GM18526 (cell line): ENCODE measurements around the gene KMT2E.

Source experiments
- POLR2A ChIP-seq: IDR thresholded peaks from 3 replicates; pipeline ENCODE4 v1.6.1; 2011; ENCODE audit not compliant: insufficient read length; ENCODE audit errors: extremely low read depth

Gene KMT2E

DNA sequence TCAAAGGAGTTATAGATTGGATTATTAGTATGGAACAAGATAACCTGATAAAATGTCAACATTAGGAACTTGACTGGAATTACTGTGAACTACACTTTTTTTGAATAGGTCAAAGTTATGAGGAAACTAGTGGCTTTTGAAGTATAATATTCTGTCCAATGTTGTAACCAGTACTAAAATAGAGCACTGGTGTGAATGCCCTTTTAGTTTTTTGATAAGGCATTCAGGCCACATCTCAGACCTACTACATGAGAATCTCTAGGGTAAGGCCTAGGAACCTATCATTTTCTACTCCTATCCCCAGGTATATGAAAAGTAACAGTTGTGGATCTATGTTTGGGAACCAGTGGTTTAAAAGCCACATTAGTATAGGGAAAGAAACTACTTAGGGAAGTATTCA, 16.4 kb downstream of the KMT2E start:
- no peak for TF ChIP-seq POLR2A

DNA sequence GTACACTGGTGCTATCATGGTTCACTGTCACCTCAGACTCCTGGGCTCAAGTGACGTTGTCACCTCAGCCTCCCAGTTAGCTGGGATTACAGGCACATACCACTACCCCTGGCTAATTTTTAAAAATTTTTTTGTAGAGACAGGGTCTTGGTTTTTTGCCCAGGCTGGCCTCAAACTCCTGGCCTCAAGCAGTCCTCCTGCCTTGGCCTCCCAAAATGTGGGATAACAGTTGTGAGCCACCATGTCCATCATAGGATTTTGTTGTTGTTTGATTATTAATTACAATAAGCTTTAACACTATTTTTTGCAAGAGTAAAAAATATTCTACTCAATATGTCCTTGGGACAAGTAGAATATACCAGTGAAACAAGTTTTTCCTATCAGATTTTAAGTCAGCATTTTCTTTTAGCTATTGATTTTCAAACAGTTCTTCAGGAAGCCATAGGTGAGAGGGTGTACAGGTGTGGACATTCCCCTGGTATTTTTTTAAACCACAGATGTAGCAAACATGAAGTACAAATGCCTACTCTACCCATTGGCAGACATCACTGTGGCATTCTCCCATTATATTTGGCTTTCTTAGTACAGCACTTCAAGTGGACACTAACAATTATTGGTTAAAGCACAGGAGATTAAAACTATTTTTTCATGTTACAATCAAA, 18.7 kb downstream of the KMT2E start:
- no peak for TF ChIP-seq POLR2A

DNA sequence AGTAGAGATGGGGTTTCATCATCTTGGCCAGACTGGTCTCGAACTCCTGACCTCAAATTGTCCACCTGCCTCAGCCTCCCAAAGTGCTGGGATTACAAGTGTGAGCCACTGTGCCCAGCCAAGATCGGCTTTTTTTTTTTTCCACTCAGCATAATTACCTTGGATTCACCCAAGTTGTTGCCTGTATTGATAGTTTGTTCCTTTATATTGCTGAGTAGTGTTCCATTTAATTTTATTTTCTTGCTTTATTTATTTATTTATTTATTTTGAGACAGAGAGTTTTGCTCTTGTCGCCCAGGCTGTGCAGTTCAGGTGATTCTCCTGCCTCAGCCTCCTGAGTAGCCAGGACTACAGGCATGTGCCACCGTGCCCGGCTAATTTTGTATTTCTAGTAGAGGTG, 21.3 kb downstream of the KMT2E start:
- TF ChIP-seq POLR2A = no peak

DNA sequence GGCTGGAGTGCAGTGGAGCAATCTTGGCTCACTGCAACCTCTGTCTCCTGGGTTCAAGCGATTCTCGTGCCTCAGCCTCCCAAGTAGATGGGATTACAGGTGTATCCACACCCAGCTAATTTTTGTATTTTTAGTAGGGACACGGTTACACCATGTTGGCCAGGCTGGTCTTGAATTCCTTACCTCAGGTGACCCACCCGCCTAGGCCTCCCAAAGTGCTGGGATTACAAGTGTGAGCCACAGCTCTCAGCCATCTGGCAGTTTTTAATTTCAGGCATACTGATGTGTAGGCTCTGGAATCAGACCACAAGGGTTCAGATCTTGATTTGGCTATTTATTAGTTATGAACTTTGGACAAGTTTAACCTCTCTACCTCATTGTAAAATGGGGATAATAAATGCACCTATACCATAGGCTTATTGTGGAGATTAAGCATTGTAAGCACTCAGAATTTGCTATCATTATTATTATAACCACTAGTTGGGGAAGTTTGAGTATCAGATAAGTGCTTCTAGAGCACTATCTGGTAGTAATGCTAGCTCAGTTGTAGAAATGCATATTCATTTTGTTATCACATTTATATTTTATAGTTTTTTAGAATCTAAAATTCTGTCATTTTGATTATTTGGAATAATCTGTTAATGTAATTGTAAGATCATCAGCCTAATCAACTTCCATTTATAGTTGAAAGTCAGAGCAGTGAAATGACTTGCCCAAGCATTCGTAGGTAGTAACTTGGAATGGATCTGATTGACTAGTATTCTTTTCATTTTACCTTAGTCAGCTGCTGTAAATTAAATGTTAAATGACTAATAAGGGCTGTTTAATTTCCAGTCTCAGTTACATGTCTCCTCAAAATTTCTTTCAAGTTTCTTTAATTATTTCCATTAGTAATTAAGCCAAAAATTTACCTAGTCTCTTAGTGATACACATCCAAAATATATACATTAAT, 22.5 kb downstream of the KMT2E start:
- TF ChIP-seq POLR2A = no peak

DNA sequence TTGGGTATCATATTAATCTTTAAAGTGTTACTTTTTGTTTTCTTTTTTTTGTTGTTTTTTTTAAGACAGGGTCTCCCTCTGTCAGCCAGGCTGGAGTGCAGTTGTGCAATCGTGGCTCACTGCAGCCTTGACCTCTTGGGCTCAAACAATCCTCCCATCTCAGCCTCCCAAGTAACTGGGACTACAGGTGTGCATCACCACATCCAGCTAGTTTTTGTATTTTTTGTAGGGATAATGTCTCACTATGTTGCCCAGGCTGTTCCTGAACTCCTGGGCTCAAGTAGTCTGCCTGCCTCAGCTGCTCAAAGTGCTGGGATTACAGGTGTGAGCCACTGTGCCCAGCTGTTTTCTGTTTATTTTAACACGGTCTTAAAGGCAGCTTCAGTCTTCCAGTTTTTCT, 23.3 kb downstream of the KMT2E start:
- no peak for TF ChIP-seq POLR2A

DNA sequence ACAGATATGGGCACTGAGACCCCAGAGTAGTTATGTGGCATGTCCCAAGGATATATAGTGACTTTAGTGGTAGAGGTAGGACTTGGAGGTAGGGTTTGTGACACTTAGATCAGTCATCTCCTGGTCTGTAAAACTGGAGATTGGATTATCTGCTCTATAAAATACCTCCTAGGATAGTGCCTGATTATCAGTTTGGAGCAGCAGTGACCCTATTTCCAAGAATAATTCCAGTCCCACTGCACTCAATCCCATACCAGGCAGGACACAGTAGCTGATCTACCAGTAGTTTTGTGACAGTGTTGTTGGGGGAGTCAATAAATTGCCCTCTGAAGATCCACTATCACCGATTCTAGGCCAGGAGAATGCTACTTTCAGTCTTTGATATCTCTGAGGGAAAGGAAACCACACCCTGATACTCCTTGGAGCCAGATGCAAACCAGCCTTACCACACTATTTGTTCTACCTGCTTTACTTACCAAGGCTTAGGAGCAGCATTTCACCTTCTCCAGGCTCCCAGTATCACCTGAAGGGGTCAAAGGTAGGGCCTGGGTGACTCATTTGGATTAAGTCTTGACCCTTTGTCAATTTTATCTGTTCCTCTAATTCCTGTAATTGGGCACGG, 30.6 kb downstream of the KMT2E start:
- TF ChIP-seq POLR2A = no peak

DNA sequence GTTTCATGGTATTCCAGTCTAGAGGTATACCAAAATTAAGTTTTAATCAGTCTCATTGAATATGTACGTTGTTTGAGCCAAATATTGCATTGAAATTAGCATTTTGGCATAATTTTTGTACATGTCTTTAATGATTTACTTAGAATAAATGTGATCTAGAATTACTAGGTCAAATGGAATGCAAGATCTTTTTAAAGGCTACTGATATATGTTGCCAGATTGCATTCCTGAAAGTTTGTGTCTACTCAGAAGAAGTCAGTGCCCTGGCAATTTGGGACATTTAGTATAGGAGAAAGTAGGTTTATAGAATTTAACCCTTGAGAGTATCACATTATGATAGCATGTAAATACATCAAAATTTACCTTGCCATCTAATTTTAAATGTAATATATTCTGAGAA, 32.4 kb downstream of the KMT2E start:
- TF ChIP-seq POLR2A = no peak

DNA sequence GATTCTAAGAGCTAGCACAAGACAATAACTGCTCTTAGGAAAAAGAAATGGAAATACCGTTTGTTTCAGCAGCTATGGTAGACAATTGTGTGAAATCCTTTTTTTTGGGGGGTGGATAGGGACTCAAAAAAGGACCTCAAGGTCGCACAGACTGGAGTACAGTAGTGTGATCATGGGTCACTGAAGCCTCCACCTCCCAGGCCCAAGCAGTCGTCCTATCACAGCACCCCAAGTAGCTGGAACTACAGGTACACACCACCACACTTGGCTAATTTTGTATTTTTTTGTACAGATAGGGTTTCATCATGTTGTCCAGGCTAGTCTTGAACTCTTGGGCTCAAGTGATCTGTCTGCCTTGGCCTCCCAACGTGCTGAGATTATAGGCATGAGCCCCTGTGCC, 33.9 kb downstream of the KMT2E start:
- no peak for TF ChIP-seq POLR2A

DNA sequence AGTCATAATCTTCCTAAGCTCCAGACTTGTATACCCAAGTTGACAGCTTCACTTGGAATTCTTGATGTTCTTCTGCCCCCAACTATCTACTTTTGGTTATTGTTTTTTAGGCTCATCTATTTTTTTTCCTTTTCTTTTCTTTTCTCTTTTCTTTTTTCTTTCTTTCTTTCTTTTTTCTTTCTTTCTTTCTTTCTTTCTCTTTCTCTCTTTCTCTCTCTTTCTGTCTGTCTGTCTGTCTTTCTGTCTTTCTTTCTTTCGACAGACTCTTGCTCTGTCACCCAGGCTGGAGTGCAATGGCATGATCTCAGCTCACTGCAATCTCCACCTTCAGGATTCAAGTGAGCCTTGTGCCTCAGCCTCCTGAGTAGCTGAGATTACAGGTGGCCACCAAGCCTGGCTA, 36.5 kb downstream of the KMT2E start:
- TF ChIP-seq POLR2A = no peak

DNA sequence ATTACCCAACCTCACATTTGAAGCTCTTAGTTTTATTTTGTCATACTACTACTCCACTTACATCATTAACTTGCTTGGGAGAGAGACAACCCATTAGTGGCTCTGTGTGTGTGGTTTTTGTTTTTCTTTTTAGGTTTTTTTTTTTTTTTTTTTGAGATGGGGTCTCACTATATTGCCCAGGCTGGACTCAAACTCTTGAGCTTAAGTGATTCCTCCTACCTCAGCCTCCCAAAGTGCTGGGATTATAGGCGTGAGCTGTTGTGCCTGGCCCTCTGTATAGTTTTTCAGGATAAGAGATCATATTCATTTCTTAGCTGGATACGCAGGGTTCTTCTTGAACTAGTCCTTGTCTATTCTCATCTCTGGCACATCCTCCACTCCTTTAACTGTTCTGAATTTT, 41.1 kb downstream of the KMT2E start:
- no peak for TF ChIP-seq POLR2A

DNA sequence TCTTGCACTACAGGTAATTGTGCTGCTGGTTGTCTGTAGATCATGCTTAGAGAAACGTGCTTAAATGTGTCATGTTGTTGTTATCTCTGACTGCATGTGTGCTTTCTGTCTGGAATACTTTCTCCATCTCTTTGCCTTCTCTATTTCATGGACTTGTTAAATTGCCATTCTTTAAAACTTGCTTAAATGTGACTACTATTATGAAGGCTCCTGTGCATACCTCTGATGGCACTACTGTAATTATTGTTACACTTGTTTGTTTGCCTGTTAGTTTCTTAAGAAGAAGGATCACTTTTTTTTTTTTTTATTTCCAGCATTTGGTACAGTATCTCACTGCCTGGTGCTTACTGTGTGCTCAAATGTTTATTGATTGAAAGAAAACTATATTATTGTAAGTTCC, 41.6 kb downstream of the KMT2E start:
- no peak for TF ChIP-seq POLR2A

DNA sequence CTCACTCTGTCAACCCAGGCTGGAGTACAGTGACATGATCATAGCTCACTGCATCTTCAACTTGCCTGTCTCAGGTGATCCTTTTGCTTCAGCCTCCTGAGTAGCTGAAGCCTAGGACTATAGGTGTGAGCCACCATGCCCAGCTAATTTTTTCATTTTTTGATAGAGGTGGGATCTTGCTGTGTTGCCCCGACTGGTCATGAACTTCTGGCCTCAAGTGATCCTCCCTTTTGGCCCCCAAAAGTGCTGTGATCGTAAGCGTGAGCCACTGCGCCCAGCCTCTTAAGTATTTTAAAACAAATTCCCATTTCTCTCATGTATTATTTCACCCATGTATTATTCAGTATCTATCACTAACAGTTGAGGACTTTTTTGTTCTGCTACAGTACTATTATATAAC, 43.5 kb downstream of the KMT2E start:
- TF ChIP-seq POLR2A = no peak

DNA sequence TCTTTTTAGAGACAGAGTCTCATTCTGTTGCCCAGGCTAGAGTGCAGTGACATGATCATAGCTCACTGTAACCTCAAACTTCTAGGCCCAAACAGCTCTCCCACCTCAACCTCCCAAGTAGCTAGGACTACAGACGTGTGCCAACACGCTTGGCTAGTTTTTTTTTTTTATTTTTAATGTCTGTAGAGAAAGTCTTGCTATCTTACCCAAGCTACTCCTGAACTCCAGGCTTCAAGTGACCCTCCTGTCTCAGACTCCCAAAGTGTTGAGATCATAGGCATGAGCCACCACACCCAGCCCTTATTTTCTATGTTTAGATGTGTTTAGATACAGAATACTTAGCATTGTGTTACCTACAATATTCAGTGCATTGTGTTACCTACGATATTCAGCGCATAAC, 46.4 kb downstream of the KMT2E start:
- TF ChIP-seq POLR2A = no peak

DNA sequence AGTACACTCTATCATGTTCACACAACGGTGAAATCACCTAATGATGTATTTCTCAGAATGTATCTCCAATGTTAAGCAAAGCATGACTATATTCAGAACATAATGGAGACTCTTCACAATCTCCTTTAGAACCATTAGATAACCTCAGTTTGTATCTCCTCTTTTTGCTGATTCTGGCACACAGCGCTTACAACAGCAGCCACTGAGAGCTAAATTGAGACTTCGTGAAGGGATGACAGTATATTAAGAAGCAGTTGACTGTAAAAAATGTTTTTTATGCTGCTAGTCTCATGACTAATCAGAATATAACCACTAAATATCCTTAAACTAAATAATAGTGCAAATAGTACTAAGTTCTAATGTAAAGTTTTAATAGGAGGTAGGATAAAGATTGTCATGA, 46.9 kb downstream of the KMT2E start:
- TF ChIP-seq POLR2A = no peak

DNA sequence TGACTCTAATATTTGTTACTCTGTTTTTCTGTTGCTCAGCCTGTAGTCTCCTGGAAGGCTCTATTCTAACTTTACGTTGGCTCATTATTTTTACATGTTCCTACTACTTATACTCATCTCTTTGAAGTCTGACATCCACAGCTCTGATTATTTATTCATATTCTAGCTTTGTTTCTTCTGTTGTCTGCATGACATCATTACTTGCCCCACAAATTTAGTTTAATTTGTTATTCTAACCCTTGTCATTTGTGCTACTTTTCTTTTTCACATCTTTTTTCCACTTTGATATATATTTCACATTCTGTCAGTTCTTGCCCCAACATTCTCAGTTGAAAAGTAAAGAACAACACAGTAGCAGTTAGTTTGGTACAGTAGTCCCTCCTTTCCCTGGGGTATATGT, 51.1 kb downstream of the KMT2E start:
- TF ChIP-seq POLR2A = no peak

DNA sequence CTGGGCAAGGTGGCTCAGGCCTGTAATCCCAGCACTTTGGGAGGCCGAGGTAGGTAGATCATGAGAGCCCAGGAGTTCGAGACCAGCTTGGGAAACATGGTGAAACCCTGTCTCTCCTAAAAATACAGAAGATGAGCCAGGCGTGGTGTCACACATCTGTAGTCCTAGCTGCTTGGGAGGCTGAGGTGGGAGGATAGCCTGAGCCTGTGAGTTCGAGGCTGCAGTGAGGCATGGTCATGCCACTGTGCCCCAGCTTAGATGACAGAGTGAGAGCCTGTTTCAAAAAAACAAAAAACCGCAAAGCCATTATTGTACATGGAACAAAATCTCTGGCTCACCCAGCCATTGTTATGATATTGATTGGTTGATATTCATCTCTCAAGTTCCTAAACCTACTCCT, 53.7 kb downstream of the KMT2E start:
- TF ChIP-seq POLR2A = no peak
